Measurements from ENCODE around the gene MYRF.

Gene MYRF

DNA sequence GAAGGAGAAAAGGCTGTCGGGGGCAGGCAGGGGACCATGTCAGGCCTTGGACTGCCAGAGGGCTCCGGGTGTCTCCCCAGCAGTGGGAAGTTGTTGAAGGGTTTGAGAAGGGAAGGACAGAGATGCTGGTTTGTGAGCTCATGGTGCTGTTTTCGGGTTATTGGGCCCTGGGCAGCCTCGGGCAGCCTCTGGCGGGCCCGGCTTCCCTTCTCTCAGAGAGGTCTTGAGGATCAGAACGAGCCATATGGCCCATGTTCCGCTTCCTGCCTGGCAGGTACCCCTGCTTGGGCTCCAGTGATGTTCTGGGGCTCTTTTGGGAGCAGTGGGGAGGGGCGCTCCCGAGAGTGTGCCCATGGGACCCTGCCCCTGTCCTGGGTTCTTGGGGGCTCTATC is 9.8 kb downstream of the MYRF start:
- no peak for DNase-seq (ENCODE audit: low read depth, low spot score)
- TF ChIP-seq, protein P1, sequence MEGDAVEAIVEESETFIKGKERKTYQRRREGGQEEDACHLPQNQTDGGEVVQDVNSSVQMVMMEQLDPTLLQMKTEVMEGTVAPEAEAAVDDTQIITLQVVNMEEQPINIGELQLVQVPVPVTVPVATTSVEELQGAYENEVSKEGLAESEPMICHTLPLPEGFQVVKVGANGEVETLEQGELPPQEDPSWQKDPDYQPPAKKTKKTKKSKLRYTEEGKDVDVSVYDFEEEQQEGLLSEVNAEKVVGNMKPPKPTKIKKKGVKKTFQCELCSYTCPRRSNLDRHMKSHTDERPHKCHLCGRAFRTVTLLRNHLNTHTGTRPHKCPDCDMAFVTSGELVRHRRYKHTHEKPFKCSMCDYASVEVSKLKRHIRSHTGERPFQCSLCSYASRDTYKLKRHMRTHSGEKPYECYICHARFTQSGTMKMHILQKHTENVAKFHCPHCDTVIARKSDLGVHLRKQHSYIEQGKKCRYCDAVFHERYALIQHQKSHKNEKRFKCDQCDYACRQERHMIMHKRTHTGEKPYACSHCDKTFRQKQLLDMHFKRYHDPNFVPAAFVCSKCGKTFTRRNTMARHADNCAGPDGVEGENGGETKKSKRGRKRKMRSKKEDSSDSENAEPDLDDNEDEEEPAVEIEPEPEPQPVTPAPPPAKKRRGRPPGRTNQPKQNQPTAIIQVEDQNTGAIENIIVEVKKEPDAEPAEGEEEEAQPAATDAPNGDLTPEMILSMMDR (IDR thresholded peaks at IDR 0.05; ENCODE audit: low read depth, low read length), result no peak
- in situ Hi-C loops (cut with HindIII; ENCODE audit: low sequenced_read_pairs), result no loop called here
- no peak overlapping the region for H3K4me3 ChIP-seq (ENCODE audit: low read depth, low read length)

DNA sequence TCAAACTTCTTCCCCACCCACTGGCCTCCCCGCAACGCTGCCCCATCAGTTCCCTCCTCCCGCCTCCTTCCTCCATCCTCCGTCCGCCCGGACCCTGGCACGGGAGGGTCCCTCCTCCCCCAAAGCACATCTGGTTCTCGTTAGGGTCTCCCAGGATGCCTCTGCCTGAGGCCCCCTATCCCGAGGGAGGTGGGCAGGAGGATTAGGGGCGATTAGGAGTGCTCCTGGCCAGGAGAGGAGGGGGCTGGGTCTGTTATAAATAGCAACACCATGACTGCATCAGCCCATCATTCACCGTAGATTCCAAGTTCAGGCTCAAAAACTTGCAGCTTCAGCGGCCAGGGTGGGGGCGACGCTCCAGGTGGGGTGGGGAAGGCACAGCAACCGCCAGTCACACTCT is 10.4 kb downstream of the MYRF start:
- H3K4me3 ChIP-seq (ENCODE audit: low read depth, low read length), result no peak overlapping the region
- no peak for DNase-seq (ENCODE audit: low read depth, low spot score)
- TF ChIP-seq, protein P1 (IDR thresholded peaks at IDR 0.05; ENCODE audit: low read depth, low read length), result no peak
- in situ Hi-C loops (cut with HindIII; ENCODE audit: low sequenced_read_pairs), result no loop called here

DNA sequence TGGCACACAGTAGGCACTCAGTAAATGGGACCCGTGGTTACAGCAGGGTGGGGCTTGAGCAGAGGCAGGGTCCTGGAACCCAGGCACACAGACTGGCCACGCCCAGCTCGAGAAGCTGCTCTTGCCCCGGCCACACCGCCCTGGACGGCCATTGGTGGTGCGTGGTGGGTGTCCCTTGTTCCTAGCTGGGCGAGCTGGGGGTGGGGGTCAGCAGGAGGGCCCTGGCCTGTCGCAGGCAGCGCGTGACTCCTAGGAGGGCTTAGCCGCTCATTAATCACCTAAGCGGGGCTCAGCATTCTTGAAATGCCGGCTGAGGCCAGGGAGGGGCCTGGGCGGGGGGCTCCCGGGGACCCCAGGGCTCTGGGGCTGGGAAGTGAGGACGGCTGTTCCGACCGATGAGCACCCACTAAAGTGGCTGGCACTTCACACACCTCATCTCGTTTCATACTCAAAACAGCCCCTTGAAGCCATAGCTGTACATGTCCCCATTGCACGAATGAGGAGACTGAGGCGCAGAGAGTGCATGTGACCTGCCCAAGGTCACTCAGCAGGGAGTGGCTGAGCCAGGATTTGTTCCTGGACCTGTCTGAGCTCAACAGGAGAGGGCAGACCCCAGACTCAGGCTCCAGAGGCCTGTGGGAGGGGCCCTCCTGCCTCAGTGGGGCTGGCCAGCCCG is 11.6 kb downstream of the MYRF start:
- H3K4me3 ChIP-seq (ENCODE audit: low read depth, low read length), result no peak overlapping the region
- in situ Hi-C loops (cut with HindIII; ENCODE audit: low sequenced_read_pairs), result no loop called here
- TF ChIP-seq, protein P1 (IDR thresholded peaks at IDR 0.05; ENCODE audit: low read depth, low read length), result no peak
- no peak for DNase-seq (ENCODE audit: low read depth, low spot score)

DNA sequence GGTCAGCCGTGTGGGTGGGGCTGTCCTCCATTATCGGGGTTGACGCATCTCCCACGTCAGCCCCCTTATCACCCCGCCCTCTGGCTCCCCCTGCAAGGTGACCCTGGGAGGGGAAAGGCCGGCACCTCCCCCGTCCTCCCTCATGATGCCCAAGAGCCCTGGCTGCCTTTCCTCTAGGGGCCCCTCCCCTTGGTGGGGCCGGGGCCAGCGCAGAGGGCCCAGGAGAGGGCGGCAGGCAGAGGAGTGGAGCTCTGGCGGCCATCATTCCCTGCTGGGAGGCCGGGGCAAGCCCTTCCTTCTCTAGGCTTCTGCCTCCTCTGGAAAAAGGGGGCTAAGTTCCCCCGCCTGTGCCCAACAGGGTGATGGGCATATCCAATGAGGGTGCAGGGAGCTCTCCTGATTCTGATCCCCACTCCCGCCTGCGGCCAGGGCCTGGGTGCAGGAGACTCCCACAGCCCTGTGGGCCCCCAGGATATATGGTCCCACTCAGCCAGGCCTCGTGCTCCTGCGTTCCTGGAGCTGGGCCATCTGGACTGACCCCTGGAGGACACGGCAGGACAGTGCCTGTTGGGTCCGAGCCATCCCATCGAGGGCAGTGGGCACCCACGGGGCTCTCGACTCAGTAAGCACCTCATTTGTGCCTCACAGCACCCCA is 12.3 kb downstream of the MYRF start:
- no peak overlapping the region for H3K4me3 ChIP-seq (ENCODE audit: low read depth, low read length)
- in situ Hi-C loops (cut with HindIII; ENCODE audit: low sequenced_read_pairs), result no loop called here
- DNase-seq (ENCODE audit: low read depth, low spot score), result no peak
- TF ChIP-seq, protein P1 (IDR thresholded peaks at IDR 0.05; ENCODE audit: low read depth, low read length), result no peak

DNA sequence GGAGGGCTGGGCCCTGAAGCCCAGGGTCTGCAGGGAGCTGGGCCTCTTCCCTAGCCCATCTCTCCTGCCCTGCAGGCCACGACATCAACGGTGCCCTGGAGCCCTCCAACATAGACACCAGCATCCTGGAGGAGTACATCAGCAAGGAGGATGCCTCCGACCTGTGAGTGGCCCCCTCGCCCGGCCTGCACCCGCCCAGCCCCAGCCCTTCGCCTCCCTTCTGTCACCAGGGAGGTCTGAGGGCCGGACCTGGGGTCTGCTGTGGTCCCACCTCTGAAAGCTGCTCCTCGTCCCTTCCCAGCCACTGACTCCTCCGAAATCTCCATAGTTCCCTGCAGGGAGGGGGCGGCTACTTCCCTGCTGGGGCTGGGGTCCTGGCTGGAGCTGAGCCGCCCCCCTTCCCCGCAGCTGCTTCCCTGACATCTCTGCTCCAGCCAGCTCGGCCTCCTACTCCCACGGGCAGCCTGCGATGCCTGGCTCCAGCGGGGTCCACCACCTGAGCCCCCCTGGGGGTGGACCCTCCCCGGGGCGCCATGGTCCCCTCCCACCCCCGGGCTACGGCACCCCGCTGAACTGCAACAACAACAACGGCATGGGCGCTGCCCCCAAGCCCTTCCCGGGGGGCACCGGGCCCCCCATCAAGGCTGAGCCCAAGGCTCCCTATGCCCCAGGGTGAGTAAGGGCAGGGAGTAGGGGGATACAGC is 13.3 kb downstream of the MYRF start:
- no peak for DNase-seq (ENCODE audit: low read depth, low spot score)
- in situ Hi-C loops (cut with HindIII; ENCODE audit: low sequenced_read_pairs), result no loop called here
- TF ChIP-seq, protein P1 (IDR thresholded peaks at IDR 0.05; ENCODE audit: low read depth, low read length), result no peak
- H3K4me3 ChIP-seq (ENCODE audit: low read depth, low read length), result no peak overlapping the region

DNA sequence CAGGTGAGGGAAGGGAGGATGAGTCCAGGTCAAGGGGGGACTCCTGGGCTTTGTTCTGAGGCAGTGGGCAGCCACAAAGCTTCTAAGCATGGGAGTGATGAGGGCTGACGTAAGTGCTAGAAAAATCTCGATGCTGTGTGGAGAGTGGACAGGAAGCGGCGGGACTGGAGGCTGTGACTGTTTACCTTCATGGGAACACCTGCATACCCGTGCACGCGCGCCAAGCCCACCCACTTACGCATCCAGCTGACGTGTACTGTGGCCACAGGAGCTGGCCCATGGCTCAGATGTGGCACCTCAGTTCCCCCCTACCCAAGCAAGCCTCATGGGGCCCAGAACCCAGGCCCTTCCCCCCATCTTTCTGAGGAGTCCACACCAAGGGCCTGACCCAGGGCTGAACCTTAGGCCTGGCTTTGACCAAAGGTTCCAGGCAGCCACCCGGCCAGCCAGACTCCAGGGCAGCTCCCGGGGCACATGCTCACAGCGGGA is 14.0 kb downstream of the MYRF start:
- no peak overlapping the region for H3K4me3 ChIP-seq (ENCODE audit: low read depth, low read length)
- TF ChIP-seq, protein P1 (IDR thresholded peaks at IDR 0.05; ENCODE audit: low read depth, low read length), result no peak
- peak; percentile 77 for DNase-seq (ENCODE audit: low read depth, low spot score)
- in situ Hi-C loops (cut with HindIII; ENCODE audit: low sequenced_read_pairs), result no loop called here

Data from astrocyte of the spinal cord (primary cell).